HG03097 (cell line): ENCODE results near the gene CYSTM1.

ENCODE experiments used
- ATAC-seq: cut with Tn5 transposase; IDR thresholded peaks from one replicate; pipeline ENCODE4 v1.9.1; 2021; ENCODE audit not compliant: unreplicated experiment, low FRiP score

CYSTM1 gene

GRCh38 chr5:140251527-140251973 is 76.6 kb downstream of the CYSTM1 start:
- ATAC-seq = peak; percentile 75

- no peak for ATAC-seq
Measured at GRCh38 chr5:140252470-140253126, 77.6 kb downstream of the CYSTM1 start.

GRCh38 chr5:140253985-140254384 is 79.0 kb downstream of the CYSTM1 start:
- no peak for ATAC-seq

DNA sequence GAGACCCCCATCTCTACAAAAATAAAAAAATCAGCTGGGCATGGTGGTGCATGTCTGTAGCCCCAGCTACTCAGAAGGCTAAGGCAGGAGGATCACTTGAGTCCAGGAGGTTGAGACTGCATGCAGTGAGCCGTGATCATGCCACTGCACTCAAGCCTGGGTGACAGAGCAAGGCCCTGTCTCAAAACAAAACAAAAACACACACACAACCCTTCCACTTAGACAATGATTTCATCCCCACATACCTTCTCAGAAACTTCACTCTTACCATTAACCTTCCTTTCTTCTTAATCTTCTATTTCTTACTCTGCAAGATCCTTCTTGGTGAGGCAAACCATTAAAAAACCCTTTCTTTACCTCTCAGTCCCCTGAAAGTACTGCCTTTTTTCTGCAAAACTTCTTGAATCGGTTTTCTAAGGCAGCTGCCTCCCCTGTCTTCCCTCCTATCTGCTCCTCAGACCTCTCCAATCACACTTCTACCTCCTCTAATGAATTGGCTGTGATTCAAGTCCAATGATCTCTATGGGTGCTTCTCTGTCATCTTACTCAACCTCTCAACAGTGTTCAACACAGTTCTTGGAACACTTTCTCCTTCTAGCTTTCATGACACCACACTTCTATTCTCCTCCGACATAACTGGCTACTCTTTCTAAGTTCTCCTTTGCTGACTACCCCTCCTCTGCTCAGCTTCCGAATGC is 80.6 kb downstream of the CYSTM1 start:
- no peak for ATAC-seq

DNA sequence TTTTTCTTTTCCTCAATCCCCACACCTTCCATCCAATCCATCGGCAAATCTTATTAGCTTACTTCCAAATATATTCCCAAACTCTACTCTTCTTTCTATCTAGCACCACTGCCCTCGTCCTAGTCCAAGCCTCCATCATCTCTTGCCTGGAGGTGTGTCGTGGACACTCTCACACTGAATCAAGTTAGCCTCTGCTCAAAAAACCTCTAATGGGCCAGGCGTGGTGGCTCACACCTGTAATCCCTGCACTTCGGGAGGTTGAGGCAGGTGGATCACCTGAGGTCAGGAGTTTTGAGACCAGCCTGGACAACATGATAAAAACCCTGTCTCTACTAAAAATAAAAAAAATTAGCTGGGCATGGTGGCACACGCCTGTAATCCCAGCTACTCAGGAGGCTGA is 81.7 kb downstream of the CYSTM1 start:
- no peak for ATAC-seq

DNA sequence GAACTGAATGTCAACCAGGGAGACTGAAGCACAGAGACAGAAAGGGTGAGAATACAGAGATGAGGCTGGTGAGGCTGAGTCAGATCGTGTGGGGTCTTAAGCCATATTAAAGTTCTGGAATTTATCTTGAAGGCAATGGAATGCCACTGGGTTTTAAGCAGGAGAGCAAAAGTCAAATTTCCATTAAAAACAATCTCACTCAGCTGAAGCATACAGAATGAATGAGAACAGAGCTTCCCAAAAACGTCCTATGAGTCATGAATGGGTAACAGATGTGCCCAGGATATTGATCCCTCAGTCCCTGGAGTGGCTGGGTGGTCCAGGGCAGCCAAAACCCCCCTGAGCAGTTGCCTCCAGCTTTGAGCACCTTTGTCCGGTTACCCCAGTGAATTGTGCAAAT is 83.0 kb downstream of the CYSTM1 start:
- no peak for ATAC-seq

GRCh38 chr5:140258873-140259272 is 83.9 kb downstream of the CYSTM1 start:
- no peak for ATAC-seq

GRCh38 chr5:140259500-140259899 is 84.5 kb downstream of the CYSTM1 start:
- no peak for ATAC-seq

- ATAC-seq = no peak
Measured at GRCh38 chr5:140260089-140260656, 85.2 kb downstream of the CYSTM1 start.

DNA sequence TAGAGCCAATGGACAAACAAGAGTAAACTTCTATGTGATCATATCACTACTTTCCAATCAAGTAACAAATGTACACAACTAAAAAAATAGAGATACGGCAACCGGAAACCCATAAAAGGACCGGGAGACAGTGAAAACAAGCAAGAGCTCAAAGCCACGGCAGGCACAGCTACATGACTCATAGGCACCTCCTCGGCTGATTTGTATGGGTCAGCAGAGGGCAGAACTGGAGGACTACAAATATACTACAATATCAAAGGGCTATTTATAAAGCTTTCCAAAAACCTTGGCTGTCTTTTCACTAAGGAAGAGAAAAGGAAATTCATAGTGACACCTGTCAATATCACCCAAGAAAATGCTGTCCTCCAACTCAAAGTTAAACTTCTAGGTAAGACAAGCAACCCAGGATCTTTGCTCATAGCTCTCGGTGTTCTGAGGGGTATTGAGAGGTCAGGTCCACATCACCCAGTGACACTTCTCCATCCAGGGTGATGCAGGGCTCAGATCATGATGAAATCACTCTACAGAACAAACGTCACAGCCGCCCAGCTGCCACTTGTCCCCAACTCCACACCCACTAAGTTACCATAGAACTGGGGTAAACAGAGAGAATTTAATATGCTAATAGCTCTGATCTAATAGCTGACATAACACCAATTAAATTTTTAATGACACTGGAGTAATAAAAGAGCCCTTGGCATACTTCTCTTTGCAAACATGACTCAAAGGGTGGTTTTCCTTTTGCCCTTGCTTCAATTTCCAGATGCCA is 86.6 kb downstream of the CYSTM1 start:
- no peak for ATAC-seq

DNA sequence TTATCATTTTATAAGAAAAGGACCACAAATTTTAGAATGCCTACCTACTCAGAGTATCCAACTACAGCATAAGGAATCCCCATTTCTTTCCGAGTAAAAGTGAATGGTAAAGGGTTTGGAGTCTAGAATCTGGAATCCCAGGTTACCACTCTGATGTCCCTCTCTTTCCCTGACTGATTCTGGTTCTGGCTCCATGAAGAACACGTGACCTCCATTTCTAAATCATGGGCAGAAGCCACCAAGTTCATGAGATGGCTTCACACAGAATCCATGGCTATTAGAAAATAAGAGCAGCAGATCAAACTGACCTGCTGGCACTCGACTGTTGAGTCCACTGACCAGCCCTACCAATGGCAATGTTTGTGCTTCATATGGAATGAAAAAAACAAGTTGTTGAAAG is 87.2 kb downstream of the CYSTM1 start:
- ATAC-seq = no peak

GRCh38 chr5:140262839-140263238 is 87.9 kb downstream of the CYSTM1 start:
- ATAC-seq = no peak

GRCh38 chr5:140265845-140266244 is 90.9 kb downstream of the CYSTM1 start:
- ATAC-seq = no peak

- ATAC-seq = no peak
Measured at GRCh38 chr5:140266471-140267200, 91.6 kb downstream of the CYSTM1 start.

DNA sequence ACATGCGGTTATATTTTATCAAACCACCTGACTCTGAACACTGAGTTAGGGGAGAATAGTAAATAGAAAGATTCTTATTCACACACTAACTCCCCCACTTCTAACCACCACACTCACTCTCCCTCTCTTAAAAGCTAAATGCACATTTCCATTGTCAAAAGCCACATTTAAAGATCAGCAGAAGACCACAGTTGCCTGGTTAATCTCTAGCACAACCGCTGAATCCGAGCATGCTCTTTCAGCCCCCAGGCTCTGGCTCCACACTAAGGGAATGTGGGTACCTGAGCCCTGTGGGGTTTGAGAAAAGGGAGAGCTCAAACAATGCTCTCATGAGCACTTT is 92.2 kb downstream of the CYSTM1 start:
- no peak for ATAC-seq

GRCh38 chr5:140267559-140268018 is 92.6 kb downstream of the CYSTM1 start:
- ATAC-seq = no peak

DNA sequence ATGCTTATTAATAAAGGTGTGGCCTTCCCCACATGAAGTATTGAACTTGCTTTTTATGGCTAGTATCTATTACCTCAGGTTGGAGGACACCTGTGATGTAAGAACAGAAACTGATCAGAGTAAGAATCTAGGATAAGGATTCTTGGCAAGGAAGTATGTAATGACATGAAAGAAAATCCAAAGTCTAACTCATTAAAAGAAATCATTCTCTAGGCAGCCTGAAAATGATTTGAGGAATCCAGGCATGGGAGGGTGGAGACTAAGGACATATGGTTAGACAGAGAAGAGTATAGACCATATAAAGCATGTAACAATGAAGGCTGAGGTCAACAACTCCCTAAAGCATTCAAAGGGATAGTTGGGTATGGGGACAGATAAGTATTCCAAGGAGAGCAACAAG is 95.0 kb downstream of the CYSTM1 start:
- ATAC-seq = no peak

DNA sequence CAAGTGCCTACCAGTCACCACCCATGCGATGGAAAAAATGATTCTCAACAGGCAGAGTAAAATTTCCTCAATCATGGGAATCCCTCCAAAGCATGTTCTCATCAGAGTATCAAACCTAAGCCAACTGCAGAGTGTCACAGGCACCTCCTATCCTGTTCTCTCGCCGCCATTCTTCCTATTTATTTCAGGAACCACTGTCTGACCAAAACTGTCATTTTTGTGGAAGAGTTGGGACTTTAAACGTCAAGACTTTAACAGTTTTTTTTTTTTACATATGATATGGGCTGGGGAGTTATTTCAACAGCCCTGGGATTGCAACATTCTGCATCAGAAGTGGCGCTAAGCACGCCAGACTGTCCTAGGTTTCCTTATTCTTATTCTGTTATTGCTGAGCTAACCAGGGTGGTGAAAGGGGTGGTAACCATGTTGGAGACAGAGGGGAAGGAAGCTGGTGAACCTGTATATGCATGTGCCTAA is 98.5 kb downstream of the CYSTM1 start:
- ATAC-seq = no peak

DNA sequence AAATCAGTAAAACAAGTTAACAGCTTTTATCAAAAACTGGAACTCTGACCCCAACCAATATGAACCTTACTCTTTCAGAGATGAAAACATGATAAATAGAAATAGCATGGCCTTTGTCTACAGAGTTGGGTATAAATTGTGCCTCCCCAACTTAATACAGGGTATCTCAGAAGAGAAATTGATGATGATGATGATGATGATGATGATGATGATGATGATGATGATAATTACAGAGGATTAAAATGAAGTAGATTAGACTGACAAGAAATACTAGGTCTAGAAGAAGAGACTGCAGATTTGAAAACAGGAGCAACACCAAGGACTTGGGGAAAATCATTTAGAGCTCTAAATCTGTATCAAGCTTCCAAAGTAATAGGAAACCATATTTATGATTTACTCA is 100.8 kb downstream of the CYSTM1 start:
- no peak for ATAC-seq

DNA sequence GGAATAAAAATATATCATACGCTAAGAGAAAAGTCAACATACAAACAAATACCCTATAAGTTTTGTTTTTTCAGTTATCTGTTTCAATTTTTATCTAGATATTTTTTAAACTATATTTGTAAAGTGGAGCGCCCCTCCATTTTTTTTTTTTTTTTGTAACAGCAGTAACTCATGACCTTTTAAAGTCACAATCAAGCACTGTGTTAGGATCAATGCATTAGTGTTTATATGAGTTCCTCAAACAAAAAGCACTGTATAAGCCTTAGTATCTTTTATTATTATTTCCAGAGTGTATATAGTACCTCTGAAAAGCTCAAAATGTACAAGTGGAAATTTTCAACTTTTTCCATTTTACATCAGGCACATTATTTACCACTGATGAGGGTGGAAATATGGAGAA is 107.3 kb downstream of the CYSTM1 start:
- ATAC-seq = no peak
